ENCODE results near the gene OR52N4. TPM values are rescaled to one million over a fixed set of nuclear protein-coding genes. Genes with fewer than 3 reads are reported as not detected.

The OR52N4 gene
- total and polyA plus RNA-seq, 2 experiments from 2014 or later = not detected

GRCh38 chr11:5791165-5791564 is 37.1 kb downstream of the OR52N4 start, which contains the start of gene OR52N1:
Gene OR52N1 (minus strand): TSS chr11:5791265. CDS start chr11:5788816, 2,449 bp downstream.
- no peak within 1 kb of the TSS for H3K27ac Mint-ChIP-seq
- ATAC-seq = no peak

More at GRCh38 chr11:5791165-5791564, 37.1 kb downstream of the OR52N4 start, which contains the start of gene OR52N1:
- no peak within 1 kb of the TSS for H2AFZ ChIP-seq
- H3K36me3 ChIP-seq (ENCODE audit: insufficient read depth) = no peaks in the 10 kb centered on the region
- no peak within 1 kb of the TSS for H3K27ac ChIP-seq (ENCODE audit: low read depth)
- Mint-ChIP-seq H3K36me3 (ENCODE audit: low read depth) (no peaks in the 10 kb centered on the region), H3K9me3 (no peaks in the 10 kb centered on the region), H3K4me1 (no peaks in the 10 kb centered on the region), H3K27me3 (ENCODE audit: insufficient read depth, low read depth, poor library complexity) (no peaks in the 10 kb centered on the region), H3K4me3 (no peak within 1 kb of the TSS)
- no peaks in the 10 kb centered on the region for H3K4me1 ChIP-seq (ENCODE audit: insufficient read depth)
- H3K4me2 ChIP-seq = no peak within 1 kb of the TSS
- H3F3A ChIP-seq (replicated peaks; ENCODE audit: low read depth) = no peaks in the 10 kb centered on the region
- H3K4me3 ChIP-seq = no peak within 1 kb of the TSS
- H3K79me2 ChIP-seq (replicated peaks; ENCODE audit: insufficient read depth) = no peaks in the 10 kb centered on the region
- no peaks in the 10 kb centered on the region for H3K27me3 ChIP-seq (ENCODE audit: insufficient read depth)
- no peaks in the 10 kb centered on the region for H3K9me2 ChIP-seq (ENCODE audit: insufficient read depth)
- no peaks in the 10 kb centered on the region for H4K20me1 ChIP-seq (replicated peaks; ENCODE audit: insufficient read depth)
- no peak for DNase-seq (ENCODE audit: low spot score)
- TF ChIP-seq JUNB (IDR thresholded peaks at IDR 0.05; ENCODE audit: unreplicated experiment) = no peak
- TF ChIP-seq ETS1 (IDR thresholded peaks at IDR 0.05) = no peak
- no peak for TF ChIP-seq REST (IDR thresholded peaks at IDR 0.05; ENCODE audit: unreplicated experiment)
- TF ChIP-seq EZH2 (IDR thresholded peaks at IDR 0.05; ENCODE audit: low read depth, unreplicated experiment) = no peak
- no peak for TF ChIP-seq CREB1 (CRISPR knock-in tag; IDR thresholded peaks at IDR 0.05; ENCODE audit: low read depth)
- no peak for TF ChIP-seq NANOG (IDR thresholded peaks at IDR 0.05; ENCODE audit: borderline replicate concordance)
- no peak for TF ChIP-seq EZH2phosphoT487 (IDR thresholded peaks at IDR 0.05; ENCODE audit: unreplicated experiment)
- no peak for TF ChIP-seq ZNF331 (CRISPR knock-in tag; IDR thresholded peaks at IDR 0.05; ENCODE audit: low read depth)
- TF ChIP-seq, protein P1, sequence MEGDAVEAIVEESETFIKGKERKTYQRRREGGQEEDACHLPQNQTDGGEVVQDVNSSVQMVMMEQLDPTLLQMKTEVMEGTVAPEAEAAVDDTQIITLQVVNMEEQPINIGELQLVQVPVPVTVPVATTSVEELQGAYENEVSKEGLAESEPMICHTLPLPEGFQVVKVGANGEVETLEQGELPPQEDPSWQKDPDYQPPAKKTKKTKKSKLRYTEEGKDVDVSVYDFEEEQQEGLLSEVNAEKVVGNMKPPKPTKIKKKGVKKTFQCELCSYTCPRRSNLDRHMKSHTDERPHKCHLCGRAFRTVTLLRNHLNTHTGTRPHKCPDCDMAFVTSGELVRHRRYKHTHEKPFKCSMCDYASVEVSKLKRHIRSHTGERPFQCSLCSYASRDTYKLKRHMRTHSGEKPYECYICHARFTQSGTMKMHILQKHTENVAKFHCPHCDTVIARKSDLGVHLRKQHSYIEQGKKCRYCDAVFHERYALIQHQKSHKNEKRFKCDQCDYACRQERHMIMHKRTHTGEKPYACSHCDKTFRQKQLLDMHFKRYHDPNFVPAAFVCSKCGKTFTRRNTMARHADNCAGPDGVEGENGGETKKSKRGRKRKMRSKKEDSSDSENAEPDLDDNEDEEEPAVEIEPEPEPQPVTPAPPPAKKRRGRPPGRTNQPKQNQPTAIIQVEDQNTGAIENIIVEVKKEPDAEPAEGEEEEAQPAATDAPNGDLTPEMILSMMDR (conservative IDR thresholded peaks at IDR 0.05; ENCODE audit: low read depth in 2 of 2) = no peak
- no peak for TF ChIP-seq ZNF462 (CRISPR knock-in tag; IDR thresholded peaks at IDR 0.05)
- no peak for TF ChIP-seq STAT1 (IDR thresholded peaks at IDR 0.05; ENCODE audit: unreplicated experiment)
- TF ChIP-seq POLR2AphosphoS5 (IDR thresholded peaks at IDR 0.05; ENCODE audit: low read depth) = no peak
- TF ChIP-seq ZNF114 (CRISPR knock-in tag; IDR thresholded peaks at IDR 0.05) = no peak

Measured in GM23338 (cell line).